K562 (cell line): Measurements from ENCODE around the gene CEP170. TPM values are rescaled to one million over a fixed set of nuclear protein-coding genes. Genes with fewer than 3 reads are reported as not detected.
"Not testable (repeated sequence)": the region's sequence is repeated elsewhere in the genome, so short reads cannot be mapped to it uniquely, and the experiment has no call there.

Source experiments
- ATAC-seq: fragments of 200-7000 bp; cut with Tn5 transposase; 3 replicates; pipeline ENCODE4 v1.9.1; 2020; ENCODE audit warnings: moderate library complexity
- BruUV-seq: library from RNA; stranded (reverse); fragments of 400-500 nt; replicated peaks from 2 replicates; lab custom pipeline; 2021; lab: Mats Ljungman, UMichigan
- CTCF ChIA-PET: fragments of 300-600 bp; formaldehyde crosslinking; extraction: SDS; loops from one replicate; lab custom pipeline; 2021; ENCODE audit warnings: low intra/inter-chr PET ratio; lab: Yijun Ruan, JAX
- POLR2A ChIA-PET: fragments of 300-600, 350-650 bp; sonication (Branson Sonifier 250); formaldehyde crosslinking; extraction: SDS; loops from one replicate; lab custom pipeline; 2021; ENCODE audit warnings: antibody characterized with exemption, inconsistent platforms; lab: Yijun Ruan, JAX
- DNase-seq, 4 experiments: peaks; one replicate each; pipeline versions ENCODE4 v3.0.0 to v3.0.0-alpha.2; 2011 to 2018; ENCODE audit warnings: low spot score in 3 of 4, mixed read lengths in 3 of 4; ENCODE audit errors: extremely low read depth in 1 of 4
- FAIRE-seq: peaks from 2 replicates; lab custom pipeline; 2011; peaks lifted over from hg19 to GRCh38; lab: Jason Lieb, UNC
- H2AFZ ChIP-seq: 2 replicates; pipeline ENCODE4 v1.6.0; 2011; ENCODE audit warnings: low read depth, low read length, control low read depth, inconsistent platforms
- H3K27ac ChIP-seq: fragments of 200-600 bp; 3 replicates; pipeline ENCODE4 v1.8.0; 2011; ENCODE audit warnings: low read depth, mild to moderate bottlenecking, control low read depth, inconsistent platforms, low read length, moderate library complexity, mixed read lengths; ENCODE audit errors: extremely low read depth
- H3K27me3 ChIP-seq, 2 experiments: fragments of 300-600 bp in 1 of 2; 2 replicates in 1 of 2; 3 replicates in 1 of 2; pipeline versions ENCODE4 v1.6.0 to v1.8.0; 2011; ENCODE audit warnings: inconsistent platforms in 2 of 2, low read length in 2 of 2, mild to moderate bottlenecking in 1 of 2, mixed read lengths in 1 of 2, moderate library complexity in 1 of 2; ENCODE audit not compliant: control insufficient read depth in 2 of 2, insufficient read depth in 2 of 2
- H3K36me3 ChIP-seq: fragments of 300-600 bp; 3 replicates; pipeline ENCODE4 v1.8.0; 2011; ENCODE audit warnings: mild to moderate bottlenecking, low read length, inconsistent platforms; ENCODE audit not compliant: control insufficient read depth, insufficient read depth
- H3K4me1 ChIP-seq, 2 experiments: fragments of 200-600 bp in 1 of 2; replicated peaks in 1 of 2; 2 replicates in 1 of 2; 3 replicates in 1 of 2; pipeline versions ENCODE4 v1.5.1 to v1.8.0; 2011; ENCODE audit warnings: inconsistent platforms in 2 of 2, low read length in 2 of 2, mild to moderate bottlenecking in 1 of 2, mixed read lengths in 1 of 2, moderate library complexity in 1 of 2; ENCODE audit not compliant: control insufficient read depth in 2 of 2, insufficient read depth in 2 of 2
- H3K4me2 ChIP-seq: 2 replicates; pipeline ENCODE4 v1.6.1; 2011; ENCODE audit warnings: low read length, control low read depth, inconsistent platforms, mixed read lengths; ENCODE audit not compliant: insufficient read depth
- H3K4me3 ChIP-seq: fragments of 200-600 bp; sonication (generic), shearing (Covaris generic); 2 replicates; pipeline ENCODE4 v1.5.1; 2016; ENCODE audit warnings: control low read depth, inconsistent platforms
- H3K79me2 ChIP-seq: fragments of 200-600 bp; 3 replicates; pipeline ENCODE4 v1.8.0; 2011; ENCODE audit warnings: low read length, inconsistent platforms; ENCODE audit not compliant: control insufficient read depth, insufficient read depth
- H3K9ac ChIP-seq, 2 experiments: 2 replicates each; pipeline versions ENCODE4 v1.6.0 to v1.6.1; 2011; ENCODE audit warnings: low read depth in 2 of 2, low read length in 2 of 2, control low read depth in 1 of 2, inconsistent platforms in 1 of 2, mild to moderate bottlenecking in 1 of 2, mixed read lengths in 1 of 2; ENCODE audit not compliant: insufficient read depth in 1 of 2
- H3K9me1 ChIP-seq: one replicate; pipeline ENCODE4 v1.6.0; 2011; ENCODE audit warnings: inconsistent platforms, mild to moderate bottlenecking, low read length, moderate library complexity; ENCODE audit not compliant: control insufficient read depth, insufficient read depth
- H3K9me3 ChIP-seq: replicated peaks from 2 replicates; pipeline ENCODE4 v1.5.1; 2011; ENCODE audit warnings: low read depth, low read length, inconsistent platforms; ENCODE audit not compliant: control insufficient read depth, insufficient read depth
- H4K20me1 ChIP-seq: replicated peaks from 2 replicates; pipeline ENCODE4 v1.6.1; 2011; ENCODE audit warnings: low read length, inconsistent platforms, mixed read lengths; ENCODE audit not compliant: control insufficient read depth, insufficient read depth
- WGBS: fragments of 100-300 bp; shearing (Covaris generic); methylation state at CpG from one replicate; pipeline ENCODE4 v1.1.6; 2016; ENCODE audit warnings: low coverage, mixed read lengths; ENCODE audit not compliant: insufficient coverage; ENCODE audit errors: missing lambda C conversion rate; 5-methylcytosine and 5-hydroxymethylcytosine counted together
- in situ Hi-C: fragments of 300-500 bp; cut with MboI; formaldehyde crosslinking; loops from 4 replicates; pipeline ENCODE4 v1.15.0; 2018; ENCODE audit warnings: inconsistent platforms, mixed read lengths
- intact Hi-C: fragments of 100-400 bp; cut with micrococcal nuclease; formaldehyde crosslinking; loops from 2 replicates; pipeline ENCODE4 v1.14.2; 2022
- polyA plus RNA-seq, 8 experiments: library from polyadenylated mRNA; depleted of rRNA in 4 of 8; stranded (reverse) in 5 of 8; unstranded in 3 of 8; fragments of >200 nt; fragmentation: Nextera tagmentation in 2 of 8; fragmentation: Illumina TruSeq in 1 of 8; extraction: Ambion mirVana in 2 of 8; extraction: Trizol in 1 of 8; gene quantifications; 2 replicates each; pipeline versions ENCODE4 v1.2.1 to v1.2.3, GENCODE V29; 2011 to 2014; ENCODE audit warnings: inconsistent platforms in 1 of 8, missing spikeins in 1 of 8
- total RNA-seq, 7 experiments: library from RNA; depleted of rRNA in 6 of 7; stranded (reverse); fragments of >200 nt in 6 of 7; fragmentation: Illumina TruSeq in 2 of 7; extraction: Trizol in 2 of 7; gene quantifications; 2 replicates each; pipeline versions ENCODE4 v1.2.1 to v1.2.3, GENCODE V29; 2011 to 2021; ENCODE audit warnings: low replicate concordance in 1 of 7

CEP170 gene
- total and polyA plus RNA-seq, 9 of the 15 experiments (the other 6 are each of a cell fraction or from before 2014, with no cell fraction given) = 22.6 to 110 (median 68.5) TPM

DNA sequence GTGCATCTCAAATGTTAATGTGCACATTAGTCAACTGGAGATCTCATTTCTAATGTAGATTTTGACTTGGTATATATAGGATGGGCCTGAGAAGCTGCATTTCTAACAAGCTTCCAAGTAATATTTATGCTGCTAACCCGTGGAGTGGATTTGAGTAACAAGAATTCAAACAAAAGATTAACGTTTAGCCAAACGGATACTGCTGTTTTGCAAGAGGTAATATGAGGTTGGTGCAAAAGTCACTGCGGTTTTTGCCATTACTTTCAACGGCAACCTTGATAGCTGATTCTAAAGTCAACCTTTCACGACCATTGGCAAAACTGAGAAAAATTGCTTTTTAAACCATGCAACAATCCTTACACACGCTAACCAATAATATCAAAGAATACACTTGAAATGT, 70.3 kb downstream of the CEP170 start:
- POLR2A ChIA-PET, H3K4me3 ChIP-seq, H3K79me2 ChIP-seq, in situ Hi-C loops, H2AFZ ChIP-seq, intact Hi-C loops, FAIRE-seq, H4K20me1 ChIP-seq, H3K9me3 ChIP-seq, H3K4me1 ChIP-seq, H3K9ac ChIP-seq, H3K4me2 ChIP-seq, H3K27ac ChIP-seq, H3K9me1 ChIP-seq, ATAC-seq, CTCF ChIA-PET, BruUV-seq, DNase-seq, H3K27me3 ChIP-seq: not testable (repeated sequence)
- WGBS = 93% methylated on average over 7 of the region's 7 CpGs
- H3K36me3 ChIP-seq = peaks cover 35% of the 10 kb centered on the region; the same call in 2 of the 3 replicates

DNA sequence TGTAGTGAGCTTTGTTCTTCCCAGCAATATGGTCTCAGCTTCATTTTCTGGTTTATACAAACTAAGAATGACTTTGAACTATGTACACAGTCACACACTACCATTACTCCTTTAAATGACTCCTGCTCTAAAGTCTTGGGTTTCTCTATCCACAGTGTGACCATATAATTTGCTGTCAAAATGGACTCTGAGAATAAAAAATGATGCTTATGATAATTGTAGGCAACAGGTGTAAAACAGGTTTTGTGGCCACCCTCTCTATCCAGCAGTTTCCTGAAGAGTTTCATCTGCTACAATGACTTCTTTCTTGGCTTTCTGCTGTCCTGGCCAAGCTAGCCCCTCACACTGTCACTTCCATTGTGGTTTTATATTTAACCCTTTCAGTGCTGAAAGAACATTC, 71.4 kb downstream of the CEP170 start:
- CTCF ChIA-PET, H3K4me1 ChIP-seq, H4K20me1 ChIP-seq, H3K9me3 ChIP-seq, DNase-seq, in situ Hi-C loops, H3K9me1 ChIP-seq, H2AFZ ChIP-seq, H3K27me3 ChIP-seq, POLR2A ChIA-PET, H3K79me2 ChIP-seq, ATAC-seq, H3K4me2 ChIP-seq, intact Hi-C loops, H3K27ac ChIP-seq, H3K4me3 ChIP-seq, BruUV-seq, H3K9ac ChIP-seq, FAIRE-seq: not testable (repeated sequence)
- peaks cover 37% of the 10 kb centered on the region; the same call in 2 of the 3 replicates for H3K36me3 ChIP-seq

DNA sequence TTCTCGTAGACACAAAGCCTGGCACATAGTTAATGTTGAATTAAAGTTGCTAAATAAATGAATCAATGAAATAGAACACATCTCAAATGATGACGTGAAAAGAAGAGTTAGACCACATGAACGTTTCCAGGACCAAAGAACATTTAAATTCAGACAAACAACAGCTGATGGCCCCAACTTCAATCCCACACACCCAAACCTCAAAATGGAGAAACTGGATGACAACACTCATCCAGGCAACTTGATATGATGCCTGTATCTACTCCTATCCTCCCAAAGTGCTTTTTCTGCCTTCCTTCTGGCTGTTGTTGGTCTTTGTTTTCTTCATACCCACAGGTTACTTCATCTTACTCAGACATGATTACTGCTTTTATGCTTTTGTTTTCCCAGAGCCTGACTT, 71.9 kb downstream of the CEP170 start:
- POLR2A ChIA-PET, DNase-seq, H3K79me2 ChIP-seq, H3K9me1 ChIP-seq, H4K20me1 ChIP-seq, H3K4me3 ChIP-seq, H3K27ac ChIP-seq, BruUV-seq, H3K4me2 ChIP-seq, H3K27me3 ChIP-seq, H3K9ac ChIP-seq, ATAC-seq, CTCF ChIA-PET, in situ Hi-C loops, H3K9me3 ChIP-seq, H2AFZ ChIP-seq, intact Hi-C loops, FAIRE-seq, H3K4me1 ChIP-seq: not testable (repeated sequence)
- 73% methylated on average over 2 of the region's 3 CpGs for WGBS
- H3K36me3 ChIP-seq = peaks cover 34% of the 10 kb centered on the region; the same call in 2 of the 3 replicates
